Breast epithelium (tissue), 4 donors: Measurements from ENCODE around the gene ACOX2. TPM values are rescaled to one million over a fixed set of nuclear protein-coding genes. Genes with fewer than 3 reads are reported as not detected.

Experiments used
- DNase-seq, 2 donors: peaks; one replicate each; pipeline ENCODE4 v3.0.0-alpha.2; 2019; ENCODE audit warnings: low spot score in 2 of 2
- H3K27ac ChIP-seq, 2 donors: fragments of 200-600 bp; sonication (generic) in 1 of 2; one replicate each; pipeline ENCODE4 v1.5.1; 2016 to 2019; ENCODE audit warnings: mild to moderate bottlenecking in 1 of 2
- H3K27me3 ChIP-seq, 2 donors: fragments of 200-600 bp; sonication (generic) in 1 of 2; one replicate each; pipeline versions ENCODE4 v1.5.1 to v1.6.0; 2017 to 2019; ENCODE audit warnings: control low read depth in 1 of 2, mild to moderate bottlenecking in 1 of 2
- H3K36me3 ChIP-seq: fragments of 200-600 bp; one replicate; pipeline ENCODE4 v1.5.1; 2019
- H3K4me1 ChIP-seq, 2 donors: fragments of 200-600 bp; sonication (generic); one replicate each; pipeline ENCODE4 v1.5.1; 2016 to 2019; ENCODE audit warnings: control low read depth in 1 of 2
- H3K4me3 ChIP-seq, 3 donors: fragments of 200-600 bp; sonication (generic); 1 replicate in 2 of 3; 2 replicates in 1 of 3; pipeline ENCODE4 v1.5.1; 2016 to 2019; ENCODE audit warnings: mild to moderate bottlenecking in 3 of 3, moderate library complexity in 2 of 3
- H3K9me3 ChIP-seq, 2 donors: fragments of 200-600 bp; sonication (generic) in 1 of 2; one replicate each; pipeline ENCODE4 v1.5.1; 2016 to 2019; ENCODE audit warnings: control low read depth in 1 of 2
- CTCF ChIP-seq, 3 donors: fragments of 450-650 bp; IDR thresholded peaks; one replicate each; pipeline ENCODE4 v1.5.1; 2016 to 2017; ENCODE audit warnings: antibody characterized with exemption in 3 of 3, mild to moderate bottlenecking in 3 of 3, moderate library complexity in 3 of 3
- POLR2A ChIP-seq: fragments of 450-650 bp; IDR thresholded peaks from one replicate; pipeline ENCODE4 v1.6.1; 2016; ENCODE audit warnings: antibody characterized with exemption, mild to moderate bottlenecking, moderate library complexity
- POLR2AphosphoS5 ChIP-seq, 3 donors: sonication (generic); formaldehyde crosslinking; IDR thresholded peaks; one replicate each; pipeline ENCODE4 v1.6.1; 2017; ENCODE audit warnings: antibody characterized with exemption in 3 of 3
- intact Hi-C: fragments of 100-400 bp; cut with DNase I; formaldehyde crosslinking; loops from one replicate; pipeline ENCODE4 v1.15.1; 2023; ENCODE audit warnings: low total_unique reads
- total RNA-seq, 3 donors: library from RNA; depleted of rRNA; stranded (reverse); fragments of >200 nt; gene quantifications; one replicate each; pipeline ENCODE4 v1.1.0, GENCODE V29; 2016

ACOX2 gene
- total RNA-seq, 3 donors from 2014 or later = 12.1 to 31.5 (median 17.6) TPM

DNA sequence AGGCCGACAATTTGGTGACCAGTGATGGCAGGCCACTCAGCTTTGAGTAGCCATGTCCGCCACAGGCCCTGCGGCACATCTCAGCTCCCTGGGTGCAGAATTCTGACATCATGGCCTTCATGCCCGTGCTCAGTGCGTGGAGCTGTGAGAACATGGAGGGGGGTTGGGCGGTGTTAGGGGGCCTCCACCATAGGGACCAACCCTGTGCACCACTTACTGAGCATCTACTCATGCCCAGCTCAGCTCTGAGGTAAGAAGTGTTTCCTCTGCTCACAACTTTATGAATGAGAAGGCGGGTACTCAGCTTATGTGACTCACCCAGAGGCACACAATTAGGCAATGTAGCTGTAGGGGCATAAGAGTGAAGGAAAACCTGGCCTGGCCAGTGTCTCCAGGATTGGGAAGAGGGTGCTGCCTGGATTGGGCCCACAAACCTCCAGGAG, 10.5 kb downstream of the ACOX2 start:
- Histone ChIP-seq H3K36me3 (no peaks in the 10 kb centered on the region), H3K4me3 (no peak overlapping the region), H3K27me3 (no peaks in the 10 kb centered on the region), H3K4me1 (peaks cover 0 to 3% of the 10 kb centered on the region in 2 donors), H3K9me3 (no peaks in the 10 kb centered on the region), H3K27ac (no peak overlapping the region)
- no peak for TF ChIP-seq POLR2A
- no peak for TF ChIP-seq CTCF (IDR thresholded peaks at IDR 0.05)
- TF ChIP-seq POLR2AphosphoS5 (IDR thresholded peaks at IDR 0.05) = no peak
- DNase-seq = no peak
- intact Hi-C loops = no loop called here

- no peak overlapping the region for H3K27ac ChIP-seq
- intact Hi-C loops = no loop called here
- no peak for TF ChIP-seq POLR2AphosphoS5 (IDR thresholded peaks at IDR 0.05)
- TF ChIP-seq POLR2A = no peak
- TF ChIP-seq CTCF (IDR thresholded peaks at IDR 0.05) = no peak
- no peak overlapping the region for H3K4me3 ChIP-seq
- peaks cover 0 to 3% of the 10 kb centered on the region in 2 donors for H3K4me1 ChIP-seq
- no peaks in the 10 kb centered on the region for H3K27me3 ChIP-seq
- no peaks in the 10 kb centered on the region for H3K36me3 ChIP-seq
- H3K9me3 ChIP-seq = no peaks in the 10 kb centered on the region
- DNase-seq = no peak
Observed at GRCh38 chr3:58524326-58524888, 12.6 kb downstream of the ACOX2 start.

- Histone ChIP-seq H3K36me3 (no peaks in the 10 kb centered on the region), H3K27me3 (no peaks in the 10 kb centered on the region), H3K27ac (peak overlapping the region; percentile 88 to 89), H3K4me3 (no peak overlapping the region), H3K4me1 (no peaks in the 10 kb centered on the region), H3K9me3 (no peaks in the 10 kb centered on the region)
- no peak for DNase-seq
- TF ChIP-seq POLR2A = no peak
- TF ChIP-seq POLR2AphosphoS5 (IDR thresholded peaks at IDR 0.05) = no peak
- TF ChIP-seq CTCF (IDR thresholded peaks at IDR 0.05) = no peak
- intact Hi-C loops = no loop called here
Observed at GRCh38 chr3:58522759-58523425, 14.1 kb downstream of the ACOX2 start.

DNA sequence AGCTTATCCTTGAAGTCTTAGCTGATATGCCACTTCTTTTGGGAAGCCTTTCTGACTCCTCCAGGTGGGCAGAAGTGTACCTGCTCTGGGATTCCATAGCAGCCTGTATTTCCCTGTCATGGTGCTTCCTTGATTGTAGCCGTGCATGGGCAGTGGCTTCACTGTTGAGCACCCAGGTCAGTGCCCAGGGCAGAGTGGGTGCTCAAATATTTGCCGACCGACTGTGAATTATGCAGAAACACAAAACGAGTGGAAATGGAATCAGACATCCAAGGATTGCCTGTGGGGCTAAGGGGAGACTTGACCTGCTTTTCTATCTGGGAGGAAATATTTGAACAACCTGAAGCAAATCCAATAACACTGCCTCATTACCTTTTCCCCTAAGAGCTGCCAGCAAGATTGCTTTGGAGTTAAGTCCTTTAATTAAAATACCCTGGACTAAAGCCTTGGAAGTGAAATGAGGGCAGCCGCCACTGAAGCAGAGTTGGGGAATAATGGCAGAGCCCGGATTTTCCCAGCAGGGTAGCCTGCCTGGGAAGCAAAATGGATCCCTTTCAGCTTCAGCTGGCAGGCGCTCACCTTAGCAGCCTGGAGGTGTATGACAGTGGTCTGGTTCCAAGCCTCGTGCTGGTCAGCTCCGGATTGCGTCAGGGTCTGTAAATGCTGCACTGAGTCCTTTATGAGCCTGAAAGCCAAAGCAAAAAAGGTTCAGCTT, 14.9 kb downstream of the ACOX2 start:
- no peaks in the 10 kb centered on the region for H3K36me3 ChIP-seq
- peak overlapping the region; percentile 88 to 89 for H3K27ac ChIP-seq
- H3K4me1 ChIP-seq = no peaks in the 10 kb centered on the region
- H3K9me3 ChIP-seq = no peaks in the 10 kb centered on the region
- peak in 1 of 3 donors; percentile 59 for TF ChIP-seq POLR2AphosphoS5 (IDR thresholded peaks at IDR 0.05)
- no peak for TF ChIP-seq POLR2A
- intact Hi-C loops = no loop called here
- peak; percentile 80 to 88 for DNase-seq
- H3K27me3 ChIP-seq = no peaks in the 10 kb centered on the region
- peak overlapping the region in 1 of 3 donors; percentile 2 for H3K4me3 ChIP-seq

DNA sequence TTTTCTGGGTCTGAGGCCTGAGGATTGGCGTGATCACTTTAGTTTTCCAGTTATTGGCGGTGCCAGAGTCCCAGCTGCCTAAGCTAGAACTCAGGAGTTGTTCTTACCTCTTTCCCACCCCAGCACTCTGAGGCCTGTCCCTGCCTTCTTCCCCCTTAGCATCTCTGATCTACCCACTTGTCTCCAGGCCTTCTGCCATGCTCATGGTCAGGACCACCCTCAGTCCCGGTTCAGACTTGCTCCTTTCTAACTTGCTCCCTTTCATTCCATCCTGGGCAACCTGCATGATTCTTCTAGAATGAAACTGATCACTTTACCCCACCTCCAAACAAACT, 15.7 kb downstream of the ACOX2 start:
- TF ChIP-seq CTCF (IDR thresholded peaks at IDR 0.05) (no peak), POLR2AphosphoS5 (IDR thresholded peaks at IDR 0.05) (no peak), POLR2A (no peak)
- no peaks in the 10 kb centered on the region for H3K36me3 ChIP-seq

More for the DNA sequence above, 15.7 kb downstream of the ACOX2 start:
- Histone ChIP-seq H3K4me3 (no peak overlapping the region), H3K27ac (peak overlapping the region; percentile 88 to 89), H3K27me3 (no peaks in the 10 kb centered on the region), H3K4me1 (no peaks in the 10 kb centered on the region), H3K9me3 (no peaks in the 10 kb centered on the region)
- no peak for DNase-seq
- intact Hi-C loops = no loop called here
